WTC11 (cell line): ENCODE data around the gene NANOGP8.

Experiments used
- GABPB1 ChIP-seq: sonication (generic); formaldehyde crosslinking; IDR thresholded peaks from 2 replicates; pipeline ENCODE4 v1.8.1; 2023; ENCODE audit warnings: mild to moderate bottlenecking, missing genetic modification reagents
- NFYB ChIP-seq: sonication (generic); formaldehyde crosslinking; conservative IDR thresholded peaks from 2 replicates; pipeline ENCODE4 v1.8.0; 2022; ENCODE audit warnings: low read depth, missing genetic modification reagents
- ZNF423 ChIP-seq: fragments of 250-450 bp; sonication (Bioruptor Pico); IDR thresholded peaks from 2 replicates; pipeline ENCODE4 v2.1.2; 2022; ENCODE audit warnings: mild to moderate bottlenecking, moderate library complexity
- TF ChIP-seq, protein P1 (sequence below): fragments of 250-450 bp; sonication (Bioruptor Pico); IDR thresholded peaks from 2 replicates; pipeline ENCODE4 v2.1.2; 2022; ENCODE audit warnings: mild to moderate bottlenecking, moderate library complexity

DNA sequence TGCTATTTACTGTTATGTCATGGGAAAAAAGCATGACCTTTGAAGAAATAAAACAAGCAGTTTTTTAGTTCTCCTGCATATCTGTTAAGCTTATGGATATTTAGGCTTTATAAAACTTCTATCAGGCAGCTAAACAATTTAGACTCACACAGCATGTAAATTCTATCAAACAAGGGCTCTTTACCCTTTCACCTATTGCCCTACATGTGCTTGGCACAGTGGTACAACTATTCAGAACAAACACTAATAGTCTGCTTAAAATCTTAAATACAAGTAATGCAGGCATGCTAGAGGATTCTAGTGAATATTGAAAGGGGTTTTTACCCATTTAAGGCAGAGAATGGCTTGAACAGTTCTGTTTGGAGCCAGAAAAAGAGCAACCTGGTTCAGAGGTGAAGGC lies 23.4 kb upstream of the NANOGP8 start:
- TF ChIP-seq NFYB (CRISPR knock-in tag) = no peak
- TF ChIP-seq ZNF423 (CRISPR knock-in tag) = no peak
- TF ChIP-seq, protein P1, sequence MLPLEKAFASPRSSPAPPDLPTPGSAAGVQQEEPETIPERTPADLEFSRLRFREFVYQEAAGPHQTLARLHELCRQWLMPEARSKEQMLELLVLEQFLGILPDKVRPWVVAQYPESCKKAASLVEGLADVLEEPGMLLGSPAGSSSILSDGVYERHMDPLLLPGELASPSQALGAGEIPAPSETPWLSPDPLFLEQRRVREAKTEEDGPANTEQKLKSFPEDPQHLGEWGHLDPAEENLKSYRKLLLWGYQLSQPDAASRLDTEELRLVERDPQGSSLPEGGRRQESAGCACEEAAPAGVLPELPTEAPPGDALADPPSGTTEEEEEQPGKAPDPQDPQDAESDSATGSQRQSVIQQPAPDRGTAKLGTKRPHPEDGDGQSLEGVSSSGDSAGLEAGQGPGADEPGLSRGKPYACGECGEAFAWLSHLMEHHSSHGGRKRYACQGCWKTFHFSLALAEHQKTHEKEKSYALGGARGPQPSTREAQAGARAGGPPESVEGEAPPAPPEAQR (CRISPR knock-in tag) = no peak
- TF ChIP-seq GABPB1 = no peak
